ENCODE results near the gene DUSP7.
"Not testable (repeated sequence)": the region's sequence is repeated elsewhere in the genome, so short reads cannot be mapped to it uniquely, and the experiment has no call there.

The DUSP7 gene

DNA sequence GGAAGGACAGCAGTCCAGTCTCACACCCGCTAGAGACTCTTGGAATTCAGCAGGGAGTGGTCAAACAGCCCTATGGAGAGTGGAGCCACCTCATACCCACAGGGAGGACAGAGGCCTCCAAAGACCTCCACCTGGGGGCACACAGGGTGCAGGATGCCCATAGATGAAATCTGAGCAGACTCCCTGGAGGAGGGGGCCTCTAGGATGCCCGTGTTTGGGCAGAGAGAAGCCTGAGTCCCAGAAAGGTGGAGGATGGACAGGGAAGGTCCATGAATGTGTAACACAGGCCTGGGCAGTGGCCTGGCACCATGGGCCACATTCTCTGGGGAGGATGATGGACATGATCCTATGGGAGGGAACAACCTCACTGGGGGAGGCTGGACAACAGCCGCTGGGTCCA is 21.7 kb downstream of the DUSP7 start:
- TF ChIP-seq CTCF (IDR thresholded peaks at IDR 0.05; ENCODE audit: insufficient read depth, low read depth, low read length, missing control alignments): no peak
- no peak overlapping the region for H3K4me3 ChIP-seq (ENCODE audit: low read length)
- no peak for DNase-seq (ENCODE audit: low read depth)

- no peak overlapping the region for H3K4me3 ChIP-seq (ENCODE audit: low read length)
- no peak for DNase-seq (ENCODE audit: low read depth)
- TF ChIP-seq CTCF (IDR thresholded peaks at IDR 0.05; ENCODE audit: insufficient read depth, low read depth, low read length, missing control alignments): no peak
These were observed 22.2 kb downstream of the DUSP7 start for GRCh38 chr3:52034212-52034611.

GRCh38 chr3:52033748-52034147 is 22.6 kb downstream of the DUSP7 start:
- not testable (repeated sequence) for DNase-seq (ENCODE audit: low read depth)

GRCh38 chr3:52032702-52033408 is 23.5 kb downstream of the DUSP7 start:
- DNase-seq (ENCODE audit: low read depth): no peak
- no peak for TF ChIP-seq CTCF (IDR thresholded peaks at IDR 0.05; ENCODE audit: insufficient read depth, low read depth, low read length, missing control alignments)
- H3K4me3 ChIP-seq (ENCODE audit: low read length): no peak overlapping the region

More at GRCh38 chr3:52033748-52034147, 22.6 kb downstream of the DUSP7 start:
- H3K4me3 ChIP-seq (ENCODE audit: low read length): not testable (repeated sequence)

GRCh38 chr3:52031896-52032295 is 24.5 kb downstream of the DUSP7 start:
- TF ChIP-seq CTCF (IDR thresholded peaks at IDR 0.05; ENCODE audit: insufficient read depth, low read depth, low read length, missing control alignments): no peak
- no peak for DNase-seq (ENCODE audit: low read depth)
- no peak overlapping the region for H3K4me3 ChIP-seq (ENCODE audit: low read length)

DNA sequence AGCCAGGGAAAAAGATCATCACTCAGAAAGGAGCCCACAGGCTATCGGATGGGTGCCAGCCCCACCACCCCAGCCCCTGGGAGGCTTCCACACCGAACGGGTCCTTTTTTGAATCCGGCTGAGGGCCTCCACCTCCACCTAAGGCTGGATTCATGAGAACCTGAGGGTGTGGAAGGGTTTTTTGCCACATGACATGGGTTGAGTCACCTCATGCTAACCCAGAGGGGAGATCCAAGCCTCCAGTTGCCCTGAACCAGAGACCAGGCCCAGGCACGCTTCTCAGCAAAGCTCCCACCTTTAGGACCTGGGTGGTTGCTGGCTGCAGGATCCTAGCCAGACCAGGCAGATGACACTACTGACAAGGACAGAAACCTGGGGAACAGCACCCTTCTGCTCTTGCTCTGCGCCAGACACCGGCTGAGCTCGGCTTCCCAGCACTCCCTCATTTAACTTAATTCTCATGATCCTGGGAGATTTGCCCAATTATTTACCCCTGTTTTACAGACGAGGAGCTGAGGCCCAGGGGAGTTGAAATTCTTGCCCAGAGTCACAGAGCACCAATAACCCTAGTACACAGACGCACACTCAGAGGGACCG is 25.6 kb downstream of the DUSP7 start:
- H3K4me3 ChIP-seq (ENCODE audit: low read length): no peak overlapping the region
- peak; percentile 85 for DNase-seq (ENCODE audit: low read depth)
- no peak for TF ChIP-seq CTCF (IDR thresholded peaks at IDR 0.05; ENCODE audit: insufficient read depth, low read depth, low read length, missing control alignments)

DNA sequence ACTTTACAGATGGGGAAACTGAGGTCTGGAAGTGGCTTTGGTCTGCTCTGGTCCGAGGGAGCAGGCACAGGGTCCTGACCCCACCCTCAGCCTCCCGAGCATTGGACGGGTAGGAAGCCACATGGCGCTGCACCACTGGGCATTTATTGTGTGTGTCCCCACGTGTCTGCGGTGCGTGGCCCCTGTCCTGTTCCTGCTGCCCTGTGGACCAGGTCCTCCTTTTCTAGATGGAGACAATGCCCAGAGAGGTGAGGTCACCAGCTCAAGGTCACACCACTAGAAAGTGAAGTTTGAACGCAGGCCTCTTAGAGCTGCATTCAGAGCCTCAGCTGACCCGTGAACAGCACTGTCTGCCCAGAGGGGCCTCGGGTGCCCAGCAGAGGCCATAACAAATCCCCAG is 26.8 kb downstream of the DUSP7 start:
- no peak overlapping the region for H3K4me3 ChIP-seq (ENCODE audit: low read length)
- TF ChIP-seq CTCF (IDR thresholded peaks at IDR 0.05; ENCODE audit: insufficient read depth, low read depth, low read length, missing control alignments): no peak
- no peak for DNase-seq (ENCODE audit: low read depth)

Measured in epithelial cell of esophagus (primary cell).